ENCODE results near the gene WDFY4. TPM values are rescaled to one million over a fixed set of nuclear protein-coding genes. Genes with fewer than 3 reads are reported as not detected.

The WDFY4 gene
- total and polyA plus RNA-seq, 2 of the 13 experiments (the other 11 are each of a cell fraction or from before 2014, with no cell fraction given) = not detected

DNA sequence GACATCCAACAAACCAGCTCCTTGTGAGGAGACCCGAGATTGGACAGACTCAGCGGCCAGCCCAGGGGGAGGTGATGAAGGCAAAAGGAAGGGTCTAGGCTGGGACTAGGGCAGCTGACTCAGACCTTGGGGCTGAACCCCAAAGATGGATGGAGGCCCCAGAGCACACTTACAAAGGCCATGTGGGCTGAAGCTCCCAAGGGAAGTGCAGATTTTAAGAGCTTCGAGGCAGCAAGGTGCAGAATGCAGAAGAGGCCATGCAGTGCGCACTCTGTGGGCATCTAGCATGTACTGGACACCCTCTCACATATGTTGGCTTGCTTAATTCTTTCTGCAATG, 11.8 kb downstream of the WDFY4 start:
- Histone ChIP-seq H3K27ac (ENCODE audit: extremely low read length, insufficient read depth, low read length) (no peak overlapping the region), H3K4me3 (replicated peaks in 1 of 3; ENCODE audit: insufficient read depth in 1 of 3, low read depth in 2 of 3, low read length in 3 of 3) (no peak overlapping the region), H3K9ac (ENCODE audit: insufficient read depth, low read depth, low read length) (no peak overlapping the region), H3K4me1 (ENCODE audit: insufficient read depth, low read length) (no peaks in the 10 kb centered on the region), H3K79me2 (ENCODE audit: insufficient read depth, low read length) (no peaks in the 10 kb centered on the region), H3K36me3 (replicated peaks in 1 of 2; ENCODE audit: control insufficient read depth in 1 of 2, insufficient read depth in 2 of 2, low read length in 2 of 2) (no peaks in the 10 kb centered on the region), H3K4me2 (ENCODE audit: low read depth, low read length) (no peak overlapping the region), H2AFZ (ENCODE audit: low read length) (no peak overlapping the region), H4K20me1 (ENCODE audit: insufficient read depth, low read length) (no peaks in the 10 kb centered on the region), H3K27me3 (ENCODE audit: control insufficient read depth in 1 of 2, insufficient read depth in 2 of 2, low read length in 2 of 2) (peaks cover 0 to 4% of the 10 kb centered on the region in 2 experiments; a peak in 1 of 5 replicates), H3K9me3 (ENCODE audit: low read length) (no peaks in the 10 kb centered on the region)
- 17% methylated on average over 2 of the region's 4 CpGs for WGBS (ENCODE audit: low lambda C conversion rate)
- ATAC-seq (no peak), FAIRE-seq (no peak), DNase-seq (ENCODE audit: low spot score) (no peak)
- intact Hi-C loops (cut with micrococcal nuclease; ENCODE audit: unreplicated experiment) (no loop called here), in situ Hi-C loops (cut with HindIII; ENCODE audit: extremely low pct_ligation_motif_present, low pct_unique_long_range_greater_than_20kb) (no loop called here)
- CTCF ChIA-PET (ENCODE audit: low intra/inter-chr PET ratio, low total read pairs) = no interaction called here
- BruUV-seq (replicated peaks) = no TSS peak
- TF ChIP-seq ZNF17 (CRISPR knock-in tag; IDR thresholded peaks at IDR 0.05) = no peak
- no peak for TF ChIP-seq EZH2 (conservative IDR thresholded peaks at IDR 0.05; ENCODE audit: low read depth, low read length)
- TF ChIP-seq, protein P1, sequence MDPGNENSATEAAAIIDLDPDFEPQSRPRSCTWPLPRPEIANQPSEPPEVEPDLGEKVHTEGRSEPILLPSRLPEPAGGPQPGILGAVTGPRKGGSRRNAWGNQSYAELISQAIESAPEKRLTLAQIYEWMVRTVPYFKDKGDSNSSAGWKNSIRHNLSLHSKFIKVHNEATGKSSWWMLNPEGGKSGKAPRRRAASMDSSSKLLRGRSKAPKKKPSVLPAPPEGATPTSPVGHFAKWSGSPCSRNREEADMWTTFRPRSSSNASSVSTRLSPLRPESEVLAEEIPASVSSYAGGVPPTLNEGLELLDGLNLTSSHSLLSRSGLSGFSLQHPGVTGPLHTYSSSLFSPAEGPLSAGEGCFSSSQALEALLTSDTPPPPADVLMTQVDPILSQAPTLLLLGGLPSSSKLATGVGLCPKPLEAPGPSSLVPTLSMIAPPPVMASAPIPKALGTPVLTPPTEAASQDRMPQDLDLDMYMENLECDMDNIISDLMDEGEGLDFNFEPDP (CRISPR knock-in tag; conservative IDR thresholded peaks at IDR 0.05) = no peak
- POLR2A ChIA-PET = no interaction called here

DNA sequence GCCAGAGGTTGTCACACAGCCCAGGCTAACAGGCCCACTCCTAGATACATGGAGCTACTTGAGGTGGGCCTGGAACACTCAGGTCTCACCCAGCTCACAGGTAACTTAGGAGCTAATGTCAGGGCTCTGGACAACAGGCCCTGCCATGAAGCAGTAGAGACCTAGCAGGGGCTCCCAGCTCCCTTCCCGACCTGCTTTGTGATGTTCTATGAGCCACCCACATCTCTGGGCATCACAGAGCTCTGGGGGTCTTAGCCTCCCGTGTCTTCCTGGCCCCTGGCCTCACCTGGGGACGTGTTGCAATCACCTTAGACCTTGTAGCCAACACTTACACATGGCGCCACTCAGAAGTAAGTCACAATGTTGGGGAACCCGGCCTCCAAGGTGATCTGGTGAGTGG, 12.4 kb downstream of the WDFY4 start:
- BruUV-seq (replicated peaks) = no TSS peak
- peaks cover 0 to 4% of the 10 kb centered on the region in 2 experiments; a peak in 1 of 5 replicates for H3K27me3 ChIP-seq (ENCODE audit: control insufficient read depth in 1 of 2, insufficient read depth in 2 of 2, low read length in 2 of 2)
- DNase-seq (ENCODE audit: low spot score) (no peak), ATAC-seq (no peak), FAIRE-seq (no peak)
- POLR2A ChIA-PET = no interaction called here
- no CpG with 5 or more reads among the region's 5 CpGs for WGBS (ENCODE audit: low lambda C conversion rate)
- H2AFZ ChIP-seq (ENCODE audit: low read length) = no peak overlapping the region
- CTCF ChIA-PET (ENCODE audit: low intra/inter-chr PET ratio, low total read pairs) = no interaction called here
- H3K9me3 ChIP-seq (ENCODE audit: low read length) = no peaks in the 10 kb centered on the region
- intact Hi-C loops (cut with micrococcal nuclease; ENCODE audit: unreplicated experiment) = no loop called here
- no peaks in the 10 kb centered on the region for H3K36me3 ChIP-seq (replicated peaks in 1 of 2; ENCODE audit: control insufficient read depth in 1 of 2, insufficient read depth in 2 of 2, low read length in 2 of 2)
- in situ Hi-C loops (cut with HindIII; ENCODE audit: extremely low pct_ligation_motif_present, low pct_unique_long_range_greater_than_20kb) = no loop called here
- no peak overlapping the region for H3K4me3 ChIP-seq (replicated peaks in 1 of 3; ENCODE audit: insufficient read depth in 1 of 3, low read depth in 2 of 3, low read length in 3 of 3)
- no peak overlapping the region for H3K4me2 ChIP-seq (ENCODE audit: low read depth, low read length)
- no peak overlapping the region for H3K27ac ChIP-seq (ENCODE audit: extremely low read length, insufficient read depth, low read length)
- no peak for TF ChIP-seq CBX1 (IDR thresholded peaks at IDR 0.05; ENCODE audit: low read depth)
- TF ChIP-seq ZFP82 (CRISPR knock-in tag; IDR thresholded peaks at IDR 0.05; ENCODE audit: borderline replicate concordance) = no peak
- TF ChIP-seq ZNF766 (CRISPR knock-in tag; IDR thresholded peaks at IDR 0.05; ENCODE audit: borderline replicate concordance) = no peak
- no peak for TF ChIP-seq KLF15 (CRISPR knock-in tag; IDR thresholded peaks at IDR 0.05; ENCODE audit: borderline replicate concordance)
- TF ChIP-seq CBFB (CRISPR knock-in tag; IDR thresholded peaks at IDR 0.05) = no peak
- no peak for TF ChIP-seq ZMAT3 (CRISPR knock-in tag; conservative IDR thresholded peaks at IDR 0.05)
- TF ChIP-seq NRL (CRISPR knock-in tag; IDR thresholded peaks at IDR 0.05; ENCODE audit: borderline replicate concordance) = no peak
- TF ChIP-seq, protein P2, sequence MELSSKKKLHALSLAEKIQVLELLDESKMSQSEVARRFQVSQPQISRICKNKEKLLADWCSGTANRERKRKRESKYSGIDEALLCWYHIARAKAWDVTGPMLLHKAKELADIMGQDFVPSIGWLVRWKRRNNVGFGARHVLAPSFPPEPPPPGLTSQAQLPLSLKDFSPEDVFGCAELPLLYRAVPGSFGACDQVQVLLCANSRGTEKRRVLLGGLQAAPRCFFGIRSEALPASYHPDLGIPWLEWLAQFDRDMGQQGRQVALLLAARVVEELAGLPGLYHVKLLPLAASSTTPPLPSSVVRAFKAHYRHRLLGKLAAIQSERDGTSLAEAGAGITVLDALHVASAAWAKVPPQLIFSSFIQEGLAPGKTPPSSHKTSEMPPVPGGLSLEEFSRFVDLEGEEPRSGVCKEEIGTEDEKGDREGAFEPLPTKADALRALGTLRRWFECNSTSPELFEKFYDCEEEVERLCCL (CRISPR knock-in tag; IDR thresholded peaks at IDR 0.05; ENCODE audit: borderline replicate concordance) = no peak
- no peak for TF ChIP-seq ISL2 (CRISPR knock-in tag; IDR thresholded peaks at IDR 0.05)
- TF ChIP-seq TBL1XR1 (IDR thresholded peaks at IDR 0.05; ENCODE audit: borderline replicate concordance, low read length, partially characterized antibody) = no peak
- H4K20me1 ChIP-seq (ENCODE audit: insufficient read depth, low read length) = no peaks in the 10 kb centered on the region
- no peaks in the 10 kb centered on the region for H3K79me2 ChIP-seq (ENCODE audit: insufficient read depth, low read length)
- H3K9ac ChIP-seq (ENCODE audit: insufficient read depth, low read depth, low read length) = no peak overlapping the region
- no peaks in the 10 kb centered on the region for H3K4me1 ChIP-seq (ENCODE audit: insufficient read depth, low read length)

Measured in HepG2 (cell line).